Tibial artery (tissue), 4 donors: ENCODE measurements around the gene FAM24B.
"Not testable (repeated sequence)": the region's sequence is repeated elsewhere in the genome, so short reads cannot be mapped to it uniquely, and the experiment has no call there.

ENCODE experiments used
- DNase-seq, 2 donors: peaks; one replicate each; pipeline ENCODE4 v3.0.0-alpha.2; 2019
- H3K27ac ChIP-seq, 2 donors: fragments of 200-600 bp; sonication (generic) in 1 of 2; 1 replicate in 1 of 2; 2 replicates in 1 of 2; pipeline ENCODE4 v1.5.1; 2018 to 2019; ENCODE audit warnings: mild to moderate bottlenecking in 1 of 2
- H3K27me3 ChIP-seq, 2 donors: fragments of 200-600 bp; sonication (generic) in 1 of 2; one replicate each; pipeline versions ENCODE4 v1.5.1 to v1.6.0; 2016 to 2019
- H3K36me3 ChIP-seq, 3 donors: fragments of 200-600 bp; sonication (generic) in 2 of 3; one replicate each; pipeline ENCODE4 v1.5.1; 2016 to 2019; ENCODE audit warnings: mild to moderate bottlenecking in 2 of 3
- H3K4me1 ChIP-seq, 4 donors: fragments of 200-600 bp; sonication (generic) in 2 of 4; 1 replicate in 3 of 4; 2 replicates in 1 of 4; pipeline ENCODE4 v1.5.1; 2016 to 2019
- H3K4me3 ChIP-seq, 2 donors: fragments of 200-600 bp; sonication (generic) in 1 of 2; 1 replicate in 1 of 2; 2 replicates in 1 of 2; pipeline ENCODE4 v1.5.1; 2018 to 2019; ENCODE audit warnings: mild to moderate bottlenecking in 2 of 2
- H3K9me3 ChIP-seq, 3 donors: fragments of 200-600 bp; sonication (generic) in 1 of 3; one replicate each; pipeline ENCODE4 v1.5.1; 2016 to 2019
- CTCF ChIP-seq, 2 experiments: fragments of 200-600 bp in 1 of 2; fragments of 450-650 bp in 1 of 2; IDR thresholded peaks; one replicate each; pipeline ENCODE4 v1.5.1; 2017 to 2019; ENCODE audit warnings: antibody characterized with exemption in 2 of 2, mild to moderate bottlenecking in 1 of 2, moderate library complexity in 1 of 2
- intact Hi-C: fragments of 100-400 bp; cut with DNase I; formaldehyde crosslinking; loops from one replicate; pipeline ENCODE4 v1.15.0; 2023; ENCODE audit warnings: low total_unique reads

Gene FAM24B

GRCh38 chr10:122863216-122864193 lies 15.9 kb downstream of the FAM24B start:
- no peak for TF ChIP-seq CTCF (IDR thresholded peaks at IDR 0.05)
- H3K36me3 ChIP-seq, result no peaks in the 10 kb centered on the region
- intact Hi-C loops, result no loop called here
- no peak for DNase-seq
- no peaks in the 10 kb centered on the region for H3K4me1 ChIP-seq
- H3K9me3 ChIP-seq, result no peaks in the 10 kb centered on the region
- H3K27me3 ChIP-seq, result no peaks in the 10 kb centered on the region
- H3K27ac ChIP-seq, result no peak overlapping the region
- H3K4me3 ChIP-seq, result no peak overlapping the region

GRCh38 chr10:122861711-122862161 lies 17.6 kb downstream of the FAM24B start:
- Histone ChIP-seq H3K4me3 (no peak overlapping the region), H3K36me3 (no peaks in the 10 kb centered on the region), H3K27me3 (no peaks in the 10 kb centered on the region), H3K9me3 (no peaks in the 10 kb centered on the region), H3K4me1 (no peaks in the 10 kb centered on the region), H3K27ac (no peak overlapping the region)
- TF ChIP-seq CTCF (IDR thresholded peaks at IDR 0.05), result no peak
- DNase-seq, result no peak
- intact Hi-C loops, result no loop called here

GRCh38 chr10:122859527-122859926 lies 19.9 kb downstream of the FAM24B start:
- no peak for TF ChIP-seq CTCF (IDR thresholded peaks at IDR 0.05)
- no peak overlapping the region for H3K27ac ChIP-seq
- H3K36me3 ChIP-seq, result peaks cover 0 to 4% (median 2%) of the 10 kb centered on the region in 3 donors

GRCh38 chr10:122858042-122858441 lies 21.3 kb downstream of the FAM24B start:
- H3K9me3 ChIP-seq, intact Hi-C loops, H3K36me3 ChIP-seq: not testable (repeated sequence)

More at GRCh38 chr10:122859527-122859926, 19.9 kb downstream of the FAM24B start:
- Histone ChIP-seq H3K4me1 (no peaks in the 10 kb centered on the region), H3K9me3 (no peaks in the 10 kb centered on the region), H3K27me3 (no peaks in the 10 kb centered on the region), H3K4me3 (no peak overlapping the region)
- intact Hi-C loops, result no loop called here
- DNase-seq, result no peak

GRCh38 chr10:122856902-122857301 lies 22.5 kb downstream of the FAM24B start:
- intact Hi-C loops, result no loop called here
- Histone ChIP-seq H3K4me1 (no peaks in the 10 kb centered on the region), H3K9me3 (no peaks in the 10 kb centered on the region), H3K36me3 (peaks cover 0 to 10% (median 4%) of the 10 kb centered on the region in 3 donors), H3K27ac (no peak overlapping the region), H3K27me3 (no peaks in the 10 kb centered on the region), H3K4me3 (no peak overlapping the region)
- no peak for DNase-seq
- TF ChIP-seq CTCF (IDR thresholded peaks at IDR 0.05), result no peak

More at GRCh38 chr10:122858042-122858441, 21.3 kb downstream of the FAM24B start:
- H3K4me1 ChIP-seq, H3K27ac ChIP-seq, DNase-seq, H3K4me3 ChIP-seq, H3K27me3 ChIP-seq: not testable (repeated sequence)

GRCh38 chr10:122855745-122856144 lies 23.6 kb downstream of the FAM24B start:
- no peaks in the 10 kb centered on the region for H3K9me3 ChIP-seq
- intact Hi-C loops, result no loop called here
- no peak for TF ChIP-seq CTCF (IDR thresholded peaks at IDR 0.05)
- H3K4me3 ChIP-seq, result no peak overlapping the region
- no peaks in the 10 kb centered on the region for H3K4me1 ChIP-seq
- no peaks in the 10 kb centered on the region for H3K27me3 ChIP-seq
- peaks cover 0 to 10% (median 4%) of the 10 kb centered on the region in 3 donors for H3K36me3 ChIP-seq
- DNase-seq, result no peak
- H3K27ac ChIP-seq, result no peak overlapping the region
